Brain microvascular endothelial cell (primary cell): ENCODE measurements around the gene NOTCH4.
"Not testable (repeated sequence)": the region's sequence is repeated elsewhere in the genome, so short reads cannot be mapped to it uniquely, and the experiment has no call there.

Experiments used
- DNase-seq: peaks from one replicate; pipeline ENCODE4 v3.0.0-alpha.2; 2020
- H3K27ac ChIP-seq: fragments of 250-450 bp; sonication (Bioruptor Pico); 2 replicates; pipeline ENCODE4 v1.5.1; 2020; ENCODE audit warnings: mild to moderate bottlenecking, moderate library complexity
- H3K27me3 ChIP-seq: fragments of 250-450 bp; sonication (Bioruptor Pico); replicated peaks from 2 replicates; pipeline ENCODE4 v1.5.1; 2020; ENCODE audit warnings: mild to moderate bottlenecking
- H3K36me3 ChIP-seq: fragments of 250-450 bp; sonication (Bioruptor Pico); replicated peaks from 2 replicates; pipeline ENCODE4 v1.5.1; 2020; ENCODE audit warnings: mild to moderate bottlenecking
- H3K4me3 ChIP-seq: 2 replicates; pipeline ENCODE4 v1.5.1; 2011; ENCODE audit warnings: low read depth, mild to moderate bottlenecking, control low read depth, low read length, moderate library complexity
- in situ Hi-C: cut with HindIII; loops from 2 replicates; pipeline ENCODE4 v1.10.0; 2017; ENCODE audit warnings: low sequenced_read_pairs, low pct_ligation_motif_present
- TF ChIP-seq, protein P1 (sequence below): IDR thresholded peaks from 2 replicates; pipeline ENCODE4 v1.5.1; 2011; ENCODE audit warnings: low read depth, mild to moderate bottlenecking, moderate library complexity, low read length, control low read depth, inconsistent platforms; ENCODE audit errors: missing control alignments

The NOTCH4 gene

DNA sequence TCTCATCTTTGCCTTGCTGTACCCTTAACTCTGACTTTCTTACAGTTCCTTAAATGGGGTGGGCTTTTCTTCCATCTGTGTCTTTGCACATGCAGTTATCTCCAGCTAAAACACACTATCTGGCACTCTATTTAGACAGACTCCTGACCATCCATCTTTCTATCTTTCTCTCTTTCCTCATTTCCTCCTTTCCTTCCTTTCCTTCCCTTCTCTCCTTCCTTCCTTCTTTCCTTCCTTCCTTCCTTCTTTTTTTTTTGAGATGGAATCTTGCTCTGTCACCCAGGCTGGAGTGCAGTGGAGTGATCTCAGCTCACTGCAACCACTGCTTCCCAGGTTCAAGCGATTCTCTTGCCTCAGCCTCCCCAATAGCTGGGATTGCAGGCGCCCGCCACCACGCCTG is 8.2 kb downstream of the NOTCH4 start:
- Histone ChIP-seq H3K36me3 (no peaks in the 10 kb centered on the region), H3K27ac (no peak overlapping the region), H3K4me3 (no peak overlapping the region), H3K27me3 (no peaks in the 10 kb centered on the region)
- in situ Hi-C loops: no loop called here
- no peak for DNase-seq
- TF ChIP-seq, protein P1, sequence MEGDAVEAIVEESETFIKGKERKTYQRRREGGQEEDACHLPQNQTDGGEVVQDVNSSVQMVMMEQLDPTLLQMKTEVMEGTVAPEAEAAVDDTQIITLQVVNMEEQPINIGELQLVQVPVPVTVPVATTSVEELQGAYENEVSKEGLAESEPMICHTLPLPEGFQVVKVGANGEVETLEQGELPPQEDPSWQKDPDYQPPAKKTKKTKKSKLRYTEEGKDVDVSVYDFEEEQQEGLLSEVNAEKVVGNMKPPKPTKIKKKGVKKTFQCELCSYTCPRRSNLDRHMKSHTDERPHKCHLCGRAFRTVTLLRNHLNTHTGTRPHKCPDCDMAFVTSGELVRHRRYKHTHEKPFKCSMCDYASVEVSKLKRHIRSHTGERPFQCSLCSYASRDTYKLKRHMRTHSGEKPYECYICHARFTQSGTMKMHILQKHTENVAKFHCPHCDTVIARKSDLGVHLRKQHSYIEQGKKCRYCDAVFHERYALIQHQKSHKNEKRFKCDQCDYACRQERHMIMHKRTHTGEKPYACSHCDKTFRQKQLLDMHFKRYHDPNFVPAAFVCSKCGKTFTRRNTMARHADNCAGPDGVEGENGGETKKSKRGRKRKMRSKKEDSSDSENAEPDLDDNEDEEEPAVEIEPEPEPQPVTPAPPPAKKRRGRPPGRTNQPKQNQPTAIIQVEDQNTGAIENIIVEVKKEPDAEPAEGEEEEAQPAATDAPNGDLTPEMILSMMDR: no peak

DNA sequence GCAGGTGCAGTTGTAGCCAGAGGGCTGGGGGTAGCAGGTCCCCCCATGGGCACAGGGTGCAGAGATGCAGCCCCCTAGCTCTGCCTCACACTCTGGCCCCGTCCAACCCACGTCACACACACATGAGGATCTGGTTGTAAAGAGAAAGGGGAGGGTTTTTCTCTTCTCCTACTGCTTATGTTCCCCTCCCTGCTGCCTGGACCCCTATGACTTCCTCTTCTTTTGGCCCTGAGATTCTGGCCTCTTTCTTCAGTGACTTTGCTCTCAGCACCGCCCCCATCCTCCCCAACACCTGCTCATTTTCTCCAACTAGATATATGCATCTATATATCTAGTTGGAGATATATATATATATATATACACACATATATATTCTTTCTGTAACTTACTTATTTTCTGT is 9.7 kb downstream of the NOTCH4 start:
- in situ Hi-C loops: no loop called here
- TF ChIP-seq, protein P1: no peak
- Histone ChIP-seq H3K36me3 (no peaks in the 10 kb centered on the region), H3K27me3 (no peaks in the 10 kb centered on the region), H3K4me3 (no peak overlapping the region), H3K27ac (no peak overlapping the region)
- no peak for DNase-seq

DNA sequence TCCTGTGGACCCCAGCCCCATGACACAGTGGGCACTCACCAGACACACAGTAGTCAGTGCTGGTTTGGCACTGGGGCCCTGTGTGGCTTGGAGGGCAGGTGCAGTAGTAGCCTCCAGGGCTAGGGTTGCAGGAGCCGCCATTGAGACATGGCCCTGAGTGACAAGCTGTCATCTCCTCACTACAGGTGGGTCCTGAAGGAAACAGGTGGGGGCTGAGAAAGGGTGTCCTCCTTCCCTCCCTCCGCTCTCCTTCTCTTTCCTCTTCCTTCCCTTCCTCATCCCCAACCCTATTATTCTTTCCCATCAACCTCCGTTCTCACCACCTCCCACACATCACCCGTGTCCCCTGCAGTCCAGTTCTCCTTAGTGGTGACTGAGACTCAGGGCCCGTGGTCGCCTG is 10.2 kb downstream of the NOTCH4 start:
- no peaks in the 10 kb centered on the region for H3K36me3 ChIP-seq
- H3K27me3 ChIP-seq: no peaks in the 10 kb centered on the region
- H3K4me3 ChIP-seq: no peak overlapping the region
- TF ChIP-seq, protein P1: no peak
- in situ Hi-C loops: no loop called here
- H3K27ac ChIP-seq: no peak overlapping the region
- no peak for DNase-seq

DNA sequence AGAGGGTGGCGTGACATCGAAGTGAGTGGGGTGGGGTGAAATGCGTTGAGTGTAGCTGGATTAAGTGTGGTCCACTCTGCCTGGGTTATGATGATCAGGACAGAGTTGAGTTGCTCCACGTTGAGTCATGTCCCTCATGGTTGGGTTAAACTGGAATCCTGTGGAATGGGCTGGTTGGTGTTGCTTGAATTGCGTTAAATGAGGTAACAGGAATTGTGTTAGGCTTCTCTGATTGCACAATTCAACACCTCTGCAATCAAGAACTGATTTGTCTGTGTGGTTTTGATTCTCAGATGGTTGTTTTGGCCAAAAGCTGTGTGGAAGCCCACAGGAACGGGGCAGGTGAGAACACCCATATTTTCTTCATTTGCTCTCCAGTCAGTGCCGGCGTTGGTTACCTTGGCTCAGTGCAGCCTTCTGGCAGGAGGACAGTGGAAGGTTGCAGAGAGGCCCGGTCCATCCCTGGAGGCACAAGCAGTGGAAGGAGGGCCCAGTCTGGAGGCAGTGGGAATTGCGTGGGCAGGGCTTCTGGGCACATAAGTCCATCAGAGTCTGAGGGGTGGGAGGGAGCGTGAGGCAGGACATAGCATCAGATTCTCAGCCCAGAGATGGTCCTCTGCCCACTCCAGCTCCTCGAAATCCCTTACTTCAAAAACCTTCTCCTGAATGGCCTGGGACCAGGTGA is 11.6 kb downstream of the NOTCH4 start:
- in situ Hi-C loops: no loop called here
- no peaks in the 10 kb centered on the region for H3K27me3 ChIP-seq
- TF ChIP-seq, protein P1: no peak
- H3K4me3 ChIP-seq: no peak overlapping the region
- no peak overlapping the region for H3K27ac ChIP-seq
- no peak for DNase-seq
- H3K36me3 ChIP-seq: no peaks in the 10 kb centered on the region

DNA sequence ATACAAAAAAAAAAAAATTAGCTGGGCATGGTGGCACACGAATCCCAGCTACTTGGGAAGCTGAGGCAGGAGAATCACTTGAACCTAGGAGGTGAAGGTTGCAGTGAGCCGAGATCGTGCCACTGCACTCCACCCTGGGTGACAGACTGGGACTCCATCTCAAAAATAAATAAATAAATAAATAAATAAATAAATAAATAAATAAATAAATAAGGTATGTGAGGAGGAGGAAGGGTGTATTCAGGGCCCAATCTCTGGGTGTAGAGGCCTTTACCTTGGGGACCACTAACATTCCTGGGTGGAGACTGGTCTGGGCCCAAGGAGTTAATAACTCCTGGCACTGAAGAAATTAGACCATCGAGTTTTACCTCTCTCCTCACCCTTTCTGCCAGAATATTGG is 12.4 kb downstream of the NOTCH4 start:
- H3K27ac ChIP-seq, H3K36me3 ChIP-seq, in situ Hi-C loops, H3K4me3 ChIP-seq, H3K27me3 ChIP-seq, DNase-seq: not testable (repeated sequence)

DNA sequence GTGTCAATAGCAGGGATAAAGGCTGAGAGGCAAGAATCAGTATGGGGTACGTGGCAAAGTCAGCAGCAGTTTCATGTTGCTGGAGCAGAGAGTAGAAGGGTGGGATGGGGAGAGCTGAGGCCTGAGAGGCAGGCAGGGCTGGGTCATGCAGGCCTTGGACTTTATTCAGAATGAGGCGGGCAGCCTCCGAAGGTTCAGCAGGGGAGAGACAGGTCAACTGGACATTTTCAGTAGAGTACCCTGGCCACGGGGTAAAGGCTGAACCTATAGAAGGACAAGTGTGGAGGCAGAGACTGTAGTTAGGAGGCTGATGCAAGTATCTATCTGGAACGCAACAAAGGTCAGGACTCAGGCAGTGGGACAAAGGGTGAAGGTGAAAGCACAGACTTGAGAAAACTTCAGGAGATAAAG is 13.7 kb downstream of the NOTCH4 start:
- no peak overlapping the region for H3K4me3 ChIP-seq
- H3K36me3 ChIP-seq: no peaks in the 10 kb centered on the region
- no peaks in the 10 kb centered on the region for H3K27me3 ChIP-seq
- H3K27ac ChIP-seq: no peak overlapping the region
- TF ChIP-seq, protein P1: no peak
- in situ Hi-C loops: no loop called here
- DNase-seq: no peak
